ENCODE results near the gene KHDC4. TPM values are rescaled to one million over a fixed set of nuclear protein-coding genes. Genes with fewer than 3 reads are reported as not detected.

The KHDC4 gene
- polyA plus RNA-seq, 1 donor from 2014 or later, result 97.1 TPM

- Histone ChIP-seq H3K4me2 (ENCODE audit: low read length) (no peak overlapping the region), H3K4me3 (ENCODE audit: low read length) (no peak overlapping the region), H3K27me3 (ENCODE audit: insufficient read depth, low read depth, low read length) (no peaks in the 10 kb centered on the region), H3K9ac (ENCODE audit: low read length) (no peak overlapping the region), H3K27ac (ENCODE audit: low read length) (no peak overlapping the region), H3K36me3 (ENCODE audit: insufficient read depth, low read length) (no peaks in the 10 kb centered on the region), H3F3A (ENCODE audit: insufficient read depth, low read length, poor library complexity, severe bottlenecking) (no peaks in the 10 kb centered on the region), H3K9me3 (ENCODE audit: low read length) (no peaks in the 10 kb centered on the region), H3K9me2 (ENCODE audit: insufficient read depth, low read length) (no peaks in the 10 kb centered on the region), H4K20me1 (ENCODE audit: insufficient read depth) (no peaks in the 10 kb centered on the region), H3K79me2 (replicated peaks; ENCODE audit: insufficient read depth, low read length) (no peaks in the 10 kb centered on the region), H2AFZ (ENCODE audit: low read depth, low read length) (no peak overlapping the region)
- TF ChIP-seq TAF1 (IDR thresholded peaks at IDR 0.05; ENCODE audit: low read depth) (no peak), POLR2AphosphoS5 (IDR thresholded peaks at IDR 0.05) (no peak), EZH2 (IDR thresholded peaks at IDR 0.05; ENCODE audit: borderline replicate concordance, insufficient read depth, low read length, poor library complexity, severe bottlenecking) (no peak), MXI1 (conservative IDR thresholded peaks at IDR 0.05; ENCODE audit: poor library complexity, severe bottlenecking) (no peak), CTCF (IDR thresholded peaks at IDR 0.05; ENCODE audit: poor library complexity, severe bottlenecking) (no peak), RAD21 (conservative IDR thresholded peaks at IDR 0.05) (no peak), SMC3 (conservative IDR thresholded peaks at IDR 0.05; ENCODE audit: poor library complexity) (no peak)
- TF ChIP-seq, protein P1, sequence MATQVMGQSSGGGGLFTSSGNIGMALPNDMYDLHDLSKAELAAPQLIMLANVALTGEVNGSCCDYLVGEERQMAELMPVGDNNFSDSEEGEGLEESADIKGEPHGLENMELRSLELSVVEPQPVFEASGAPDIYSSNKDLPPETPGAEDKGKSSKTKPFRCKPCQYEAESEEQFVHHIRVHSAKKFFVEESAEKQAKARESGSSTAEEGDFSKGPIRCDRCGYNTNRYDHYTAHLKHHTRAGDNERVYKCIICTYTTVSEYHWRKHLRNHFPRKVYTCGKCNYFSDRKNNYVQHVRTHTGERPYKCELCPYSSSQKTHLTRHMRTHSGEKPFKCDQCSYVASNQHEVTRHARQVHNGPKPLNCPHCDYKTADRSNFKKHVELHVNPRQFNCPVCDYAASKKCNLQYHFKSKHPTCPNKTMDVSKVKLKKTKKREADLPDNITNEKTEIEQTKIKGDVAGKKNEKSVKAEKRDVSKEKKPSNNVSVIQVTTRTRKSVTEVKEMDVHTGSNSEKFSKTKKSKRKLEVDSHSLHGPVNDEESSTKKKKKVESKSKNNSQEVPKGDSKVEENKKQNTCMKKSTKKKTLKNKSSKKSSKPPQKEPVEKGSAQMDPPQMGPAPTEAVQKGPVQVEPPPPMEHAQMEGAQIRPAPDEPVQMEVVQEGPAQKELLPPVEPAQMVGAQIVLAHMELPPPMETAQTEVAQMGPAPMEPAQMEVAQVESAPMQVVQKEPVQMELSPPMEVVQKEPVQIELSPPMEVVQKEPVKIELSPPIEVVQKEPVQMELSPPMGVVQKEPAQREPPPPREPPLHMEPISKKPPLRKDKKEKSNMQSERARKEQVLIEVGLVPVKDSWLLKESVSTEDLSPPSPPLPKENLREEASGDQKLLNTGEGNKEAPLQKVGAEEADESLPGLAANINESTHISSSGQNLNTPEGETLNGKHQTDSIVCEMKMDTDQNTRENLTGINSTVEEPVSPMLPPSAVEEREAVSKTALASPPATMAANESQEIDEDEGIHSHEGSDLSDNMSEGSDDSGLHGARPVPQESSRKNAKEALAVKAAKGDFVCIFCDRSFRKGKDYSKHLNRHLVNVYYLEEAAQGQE (IDR thresholded peaks at IDR 0.05; ENCODE audit: borderline replicate concordance), result no peak
These were observed 7.8 kb upstream of the KHDC4 start for GRCh38 chr1:155941845-155942531.

DNA sequence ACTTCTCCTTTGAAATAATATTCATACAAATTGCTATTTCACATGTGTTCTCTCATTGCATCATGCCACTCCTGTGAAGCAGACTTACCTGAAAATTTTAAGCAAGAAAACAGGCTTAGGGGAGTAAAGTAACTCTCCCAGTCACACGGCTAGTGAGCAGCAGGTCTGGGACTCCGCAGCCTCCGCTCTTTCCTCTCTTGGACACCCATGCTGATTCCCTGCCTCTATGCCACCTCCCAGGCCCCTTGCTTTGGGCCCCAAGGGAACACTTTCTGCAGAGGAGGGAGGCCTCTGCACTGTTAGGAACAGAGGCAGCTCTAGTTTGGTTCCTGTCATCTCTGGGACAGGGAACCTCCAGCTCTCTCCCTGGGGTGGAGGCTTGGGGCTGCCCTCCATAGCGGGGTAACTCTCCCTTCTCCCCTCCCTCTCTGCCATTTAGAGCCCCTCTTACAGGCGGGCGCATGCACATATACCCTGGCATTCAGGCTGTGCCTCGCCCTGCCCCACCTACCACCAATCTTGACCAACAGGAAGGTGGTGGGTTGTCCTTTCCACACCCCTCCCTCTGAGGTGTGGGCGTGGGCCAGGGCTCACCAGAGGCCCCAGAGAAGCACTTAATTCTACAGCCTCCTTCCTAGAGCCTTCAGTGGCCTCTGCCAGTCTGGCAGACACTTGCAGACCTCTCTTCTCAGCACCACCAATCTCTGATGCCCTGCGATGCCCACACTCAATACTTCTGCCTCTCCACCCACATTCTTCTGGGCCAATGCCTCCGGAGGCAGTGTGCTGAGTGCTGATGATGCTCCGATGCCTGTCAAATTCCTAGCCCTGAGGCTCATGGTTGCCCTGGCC lies 7.0 kb upstream of the KHDC4 start, which contains the start of gene RXFP4:
RXFP4 (plus strand) TSS at position 646 of the 852 bp plus-strand sequence; CDS start at position 718, 72 bp downstream.
- H3K9me3 ChIP-seq (ENCODE audit: low read length), result no peaks in the 10 kb centered on the region
- no peaks in the 10 kb centered on the region for H3K9me2 ChIP-seq (ENCODE audit: insufficient read depth, low read length)
- no peaks in the 10 kb centered on the region for H3K27me3 ChIP-seq (ENCODE audit: insufficient read depth, low read depth, low read length)
- H3K36me3 ChIP-seq (ENCODE audit: insufficient read depth, low read length), result no peaks in the 10 kb centered on the region
- H3F3A ChIP-seq (ENCODE audit: insufficient read depth, low read length, poor library complexity, severe bottlenecking), result no peaks in the 10 kb centered on the region
- no peak within 1 kb of the TSS for H3K4me2 ChIP-seq (ENCODE audit: low read length)
- no peak within 1 kb of the TSS for H3K27ac ChIP-seq (ENCODE audit: low read length)
- no peak within 1 kb of the TSS for H3K4me3 ChIP-seq (ENCODE audit: low read length)
- H2AFZ ChIP-seq (ENCODE audit: low read depth, low read length), result no peak within 1 kb of the TSS
- no peak within 1 kb of the TSS for H3K9ac ChIP-seq (ENCODE audit: low read length)
- no peaks in the 10 kb centered on the region for H3K79me2 ChIP-seq (replicated peaks; ENCODE audit: insufficient read depth, low read length)
- TF ChIP-seq POLR2AphosphoS5 (IDR thresholded peaks at IDR 0.05), result no peak
- no peak for TF ChIP-seq TAF1 (IDR thresholded peaks at IDR 0.05; ENCODE audit: low read depth)
- TF ChIP-seq, protein P1 (IDR thresholded peaks at IDR 0.05; ENCODE audit: borderline replicate concordance), result no peak
- no peak for TF ChIP-seq SMC3 (conservative IDR thresholded peaks at IDR 0.05; ENCODE audit: poor library complexity)
- TF ChIP-seq MXI1 (conservative IDR thresholded peaks at IDR 0.05; ENCODE audit: poor library complexity, severe bottlenecking), result no peak
- H4K20me1 ChIP-seq (ENCODE audit: insufficient read depth), result no peaks in the 10 kb centered on the region

All from neural cell (in vitro differentiated cells).